ENCODE measurements around the gene CXCL12.

GRCh38 chr10:44398747-44399658 is 14.1 kb upstream of the CXCL12 start:
- TF ChIP-seq POLR2AphosphoS5 (IDR thresholded peaks at IDR 0.05; ENCODE audit: low read depth, low read length) (no peak), CTCF (IDR thresholded peaks at IDR 0.05) (no peak), MXI1 (IDR thresholded peaks at IDR 0.05; ENCODE audit: low read depth, low read length) (no peak), TEAD4 (IDR thresholded peaks at IDR 0.05; ENCODE audit: borderline replicate concordance, insufficient read depth) (no peak), RCOR1 (IDR thresholded peaks at IDR 0.05; ENCODE audit: low read length) (no peak), EZH2phosphoT487 (IDR thresholded peaks at IDR 0.05; ENCODE audit: borderline replicate concordance, low read depth) (no peak)
- TF ChIP-seq, protein P1, sequence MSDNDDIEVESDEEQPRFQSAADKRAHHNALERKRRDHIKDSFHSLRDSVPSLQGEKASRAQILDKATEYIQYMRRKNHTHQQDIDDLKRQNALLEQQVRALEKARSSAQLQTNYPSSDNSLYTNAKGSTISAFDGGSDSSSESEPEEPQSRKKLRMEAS (IDR thresholded peaks at IDR 0.05; ENCODE audit: low read depth) = no peak
